ENCODE results near the gene CAB39. TPM values are rescaled to one million over a fixed set of nuclear protein-coding genes. Genes with fewer than 3 reads are reported as not detected.
A peak's percentile ranks its signal among the peaks of the same experiment; 100 is the strongest.

Gene CAB39
- 62.9 TPM for total RNA-seq

GRCh38 chr2:230712443-230713330 lies at the start of gene CAB39:
Gene CAB39 (plus strand): TSS chr2:230712842. CDS start chr2:230760002, 47,160 bp downstream.
- Histone ChIP-seq H3K4me3 (peak within 1 kb of the TSS; percentile 66 to 99), H3K27me3 (no peaks in the 10 kb centered on the region), H3K9me3 (no peaks in the 10 kb centered on the region), H3K27ac (peak within 1 kb of the TSS; percentile 97 to 99), H3K4me1 (peaks cover 14 to 28% of the 10 kb centered on the region in 2 donors), H3K36me3 (no peaks in the 10 kb centered on the region)
- intact Hi-C loops (cut with DNase I), result loop anchor here (1.0 to 5.0 kb wide), 5 partner anchors 45 to 295 kb away; partner anchors contain the start of gene SP100
- peak; percentile 49 to 93 (median 75) for TF ChIP-seq CTCF (IDR thresholded peaks at IDR 0.05)
- peak; percentile 54 to 92 for DNase-seq (ENCODE audit: low spot score in 2 of 2)

GRCh38 chr2:230664128-230664527 lies 48.5 kb upstream of the CAB39 start:
- Histone ChIP-seq H3K4me3 (no peak overlapping the region), H3K9me3 (no peaks in the 10 kb centered on the region), H3K27ac (no peak overlapping the region), H3K27me3 (no peaks in the 10 kb centered on the region), H3K36me3 (no peaks in the 10 kb centered on the region), H3K4me1 (no peaks in the 10 kb centered on the region)
- TF ChIP-seq CTCF (IDR thresholded peaks at IDR 0.05), result no peak
- DNase-seq (ENCODE audit: low spot score in 2 of 2), result no peak
- intact Hi-C loops (cut with DNase I), result no loop called here

GRCh38 chr2:230664844-230665243 lies 47.8 kb upstream of the CAB39 start:
- no peak overlapping the region for H3K27ac ChIP-seq
- H3K4me3 ChIP-seq, result no peak overlapping the region
- H3K36me3 ChIP-seq, result no peaks in the 10 kb centered on the region
- no peaks in the 10 kb centered on the region for H3K4me1 ChIP-seq
- no peaks in the 10 kb centered on the region for H3K27me3 ChIP-seq
- no peak for TF ChIP-seq CTCF (IDR thresholded peaks at IDR 0.05)
- no peaks in the 10 kb centered on the region for H3K9me3 ChIP-seq
- DNase-seq (ENCODE audit: low spot score in 2 of 2), result no peak
- intact Hi-C loops (cut with DNase I), result no loop called here

- H3K27ac ChIP-seq, result no peak overlapping the region
- intact Hi-C loops (cut with DNase I), result no loop called here
- no peak for DNase-seq (ENCODE audit: low spot score in 2 of 2)
- no peaks in the 10 kb centered on the region for H3K4me1 ChIP-seq
- H3K27me3 ChIP-seq, result no peaks in the 10 kb centered on the region
- H3K36me3 ChIP-seq, result no peaks in the 10 kb centered on the region
- H3K4me3 ChIP-seq, result no peak overlapping the region
- TF ChIP-seq CTCF (IDR thresholded peaks at IDR 0.05), result no peak
- no peaks in the 10 kb centered on the region for H3K9me3 ChIP-seq
These were observed 47.4 kb upstream of the CAB39 start for GRCh38 chr2:230665263-230665691.

- no peaks in the 10 kb centered on the region for H3K36me3 ChIP-seq
- intact Hi-C loops (cut with DNase I), result no loop called here
- no peaks in the 10 kb centered on the region for H3K4me1 ChIP-seq
- TF ChIP-seq CTCF (IDR thresholded peaks at IDR 0.05), result no peak
- H3K27me3 ChIP-seq, result no peaks in the 10 kb centered on the region
- peak overlapping the region in 1 of 2 donors; percentile 24 for H3K27ac ChIP-seq
- DNase-seq (ENCODE audit: low spot score in 2 of 2), result no peak
- no peak overlapping the region for H3K4me3 ChIP-seq
- H3K9me3 ChIP-seq, result no peaks in the 10 kb centered on the region
These were observed 46.2 kb upstream of the CAB39 start for GRCh38 chr2:230666446-230666845.

Measured in ascending aorta (tissue), 2 donors.